GM13977 (cell line): Measurements from ENCODE around the gene SMAD9.

Experiments used
- DNase-seq: peaks from one replicate; pipeline ENCODE4 v3.0.0; 2012; ENCODE audit warnings: low spot score
- CTCF ChIP-seq: IDR thresholded peaks from 2 replicates; pipeline ENCODE4 v1.5.1; 2012; ENCODE audit warnings: mild to moderate bottlenecking, control low read depth; ENCODE audit not compliant: insufficient read depth; ENCODE audit errors: extremely low read depth, missing control alignments
- in situ Hi-C: fragments of 300-500 bp; cut with MboI; formaldehyde crosslinking; loops from one replicate; pipeline ENCODE4 v1.12.0; 2022; ENCODE audit warnings: low sequenced_read_pairs, low pct_unique_long_range_greater_than_20kb, mixed read lengths, inconsistent platforms; ENCODE audit not compliant: unreplicated experiment

SMAD9 gene

GRCh38 chr13:36841391-36841790 is 78.6 kb downstream of the SMAD9 start:
- DNase-seq, result no peak
- in situ Hi-C loops, result no loop called here
- TF ChIP-seq CTCF, result no peak

GRCh38 chr13:36840718-36841250 is 79.3 kb downstream of the SMAD9 start:
- DNase-seq, result no peak
- no peak for TF ChIP-seq CTCF
- in situ Hi-C loops, result no loop called here

- no peak for DNase-seq
- no peak for TF ChIP-seq CTCF
- in situ Hi-C loops, result no loop called here
Observed at GRCh38 chr13:36839981-36840380, 80.1 kb downstream of the SMAD9 start.

- in situ Hi-C loops, result no loop called here
Observed at GRCh38 chr13:36839281-36839680, 80.8 kb downstream of the SMAD9 start.

GRCh38 chr13:36837354-36838092 is 82.5 kb downstream of the SMAD9 start:
- no peak for TF ChIP-seq CTCF
- DNase-seq, result no peak
- in situ Hi-C loops, result no loop called here

More at GRCh38 chr13:36839281-36839680, 80.8 kb downstream of the SMAD9 start:
- no peak for DNase-seq
- no peak for TF ChIP-seq CTCF

- in situ Hi-C loops, result no loop called here
- no peak for TF ChIP-seq CTCF
Observed at GRCh38 chr13:36834299-36834698, 85.7 kb downstream of the SMAD9 start.

More at GRCh38 chr13:36834299-36834698, 85.7 kb downstream of the SMAD9 start:
- no peak for DNase-seq
